ENCODE results near the gene RNU4-1.
A peak's percentile ranks its signal among the peaks of the same experiment; 100 is the strongest.

DNA sequence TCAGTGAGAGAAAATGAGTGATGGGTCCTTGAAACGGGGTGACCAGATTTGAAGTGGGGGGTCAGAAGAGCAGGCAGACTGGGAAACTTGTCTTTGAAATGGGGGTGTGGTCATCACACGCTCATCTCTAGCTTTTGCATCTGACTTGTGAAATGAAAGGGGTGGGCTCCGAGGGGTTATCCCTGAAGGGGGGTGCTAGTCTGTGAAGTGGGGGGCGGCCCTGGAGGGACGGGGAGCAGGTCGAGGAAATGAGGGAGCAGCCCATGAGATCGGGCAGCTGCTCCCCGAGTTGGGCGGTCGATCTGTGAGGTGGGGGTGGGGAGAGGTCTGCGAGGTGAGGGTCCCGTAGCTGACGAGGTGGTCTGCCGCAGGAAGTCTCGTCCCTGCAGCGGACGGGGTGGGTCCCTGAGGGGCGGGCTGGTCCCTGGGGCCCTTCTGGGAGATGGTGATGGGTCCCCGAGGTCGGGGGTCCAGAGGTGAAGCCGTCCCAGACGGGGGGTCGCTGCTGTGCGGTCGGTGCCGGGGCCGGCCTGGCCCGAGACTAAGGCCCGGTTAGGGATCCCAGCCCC lies 28.0 kb downstream of the RNU4-1 start:
- TF ChIP-seq POLR2A (IDR thresholded peaks at IDR 0.05; ENCODE audit: low read depth, low read length): peak; percentile 61
- TF ChIP-seq, protein P1, sequence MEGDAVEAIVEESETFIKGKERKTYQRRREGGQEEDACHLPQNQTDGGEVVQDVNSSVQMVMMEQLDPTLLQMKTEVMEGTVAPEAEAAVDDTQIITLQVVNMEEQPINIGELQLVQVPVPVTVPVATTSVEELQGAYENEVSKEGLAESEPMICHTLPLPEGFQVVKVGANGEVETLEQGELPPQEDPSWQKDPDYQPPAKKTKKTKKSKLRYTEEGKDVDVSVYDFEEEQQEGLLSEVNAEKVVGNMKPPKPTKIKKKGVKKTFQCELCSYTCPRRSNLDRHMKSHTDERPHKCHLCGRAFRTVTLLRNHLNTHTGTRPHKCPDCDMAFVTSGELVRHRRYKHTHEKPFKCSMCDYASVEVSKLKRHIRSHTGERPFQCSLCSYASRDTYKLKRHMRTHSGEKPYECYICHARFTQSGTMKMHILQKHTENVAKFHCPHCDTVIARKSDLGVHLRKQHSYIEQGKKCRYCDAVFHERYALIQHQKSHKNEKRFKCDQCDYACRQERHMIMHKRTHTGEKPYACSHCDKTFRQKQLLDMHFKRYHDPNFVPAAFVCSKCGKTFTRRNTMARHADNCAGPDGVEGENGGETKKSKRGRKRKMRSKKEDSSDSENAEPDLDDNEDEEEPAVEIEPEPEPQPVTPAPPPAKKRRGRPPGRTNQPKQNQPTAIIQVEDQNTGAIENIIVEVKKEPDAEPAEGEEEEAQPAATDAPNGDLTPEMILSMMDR (IDR thresholded peaks at IDR 0.05; ENCODE audit: extremely low read depth in 1 of 2, insufficient read depth in 1 of 2, low read depth in 1 of 2, low read length in 2 of 2): no peak
- TF ChIP-seq EZH2 (IDR thresholded peaks at IDR 0.05; ENCODE audit: borderline replicate concordance, low read depth, low read length, severe bottlenecking): no peak
- peak; percentile 27 for TF ChIP-seq POLR2AphosphoS5 (IDR thresholded peaks at IDR 0.05; ENCODE audit: insufficient read depth, low read depth, low read length)
- TF ChIP-seq MYC (IDR thresholded peaks at IDR 0.05; ENCODE audit: low read depth, low read length): no peak
- no peak for TF ChIP-seq GATA2 (IDR thresholded peaks at IDR 0.05; ENCODE audit: insufficient read depth, insufficient read length, low read depth, low read length)
- TF ChIP-seq, protein P2, sequence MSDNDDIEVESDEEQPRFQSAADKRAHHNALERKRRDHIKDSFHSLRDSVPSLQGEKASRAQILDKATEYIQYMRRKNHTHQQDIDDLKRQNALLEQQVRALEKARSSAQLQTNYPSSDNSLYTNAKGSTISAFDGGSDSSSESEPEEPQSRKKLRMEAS (IDR thresholded peaks at IDR 0.05; ENCODE audit: insufficient read depth, insufficient read length): no peak
- no peak for TF ChIP-seq FOS (IDR thresholded peaks at IDR 0.05; ENCODE audit: borderline replicate concordance, insufficient read depth, low read length)
